Vagina (tissue), 2 donors: Measurements from ENCODE around the gene CAMTA2.

Experiments used
- POLR2A ChIP-seq, 2 donors: fragments of 450-650 bp; IDR thresholded peaks; one replicate each; pipeline ENCODE4 v1.6.1; 2017; ENCODE audit warnings: antibody characterized with exemption in 2 of 2, mild to moderate bottlenecking in 2 of 2, moderate library complexity in 2 of 2
- POLR2AphosphoS5 ChIP-seq, 2 donors: sonication (generic); formaldehyde crosslinking; IDR thresholded peaks; one replicate each; pipeline ENCODE4 v1.9.0; 2017; ENCODE audit warnings: antibody characterized with exemption in 2 of 2, mild to moderate bottlenecking in 2 of 2, low read depth in 1 of 2; ENCODE audit not compliant: insufficient read depth in 1 of 2
- TF ChIP-seq, protein P1 (sequence below), 3 experiments: fragments of 450-650 bp in 2 of 3; fragments of 200-600 bp in 1 of 3; sonication (generic) in 1 of 3; IDR thresholded peaks; one replicate each; pipeline ENCODE4 v1.5.1; 2017 to 2019; ENCODE audit warnings: antibody characterized with exemption in 3 of 3, mild to moderate bottlenecking in 2 of 3, moderate library complexity in 2 of 3

DNA sequence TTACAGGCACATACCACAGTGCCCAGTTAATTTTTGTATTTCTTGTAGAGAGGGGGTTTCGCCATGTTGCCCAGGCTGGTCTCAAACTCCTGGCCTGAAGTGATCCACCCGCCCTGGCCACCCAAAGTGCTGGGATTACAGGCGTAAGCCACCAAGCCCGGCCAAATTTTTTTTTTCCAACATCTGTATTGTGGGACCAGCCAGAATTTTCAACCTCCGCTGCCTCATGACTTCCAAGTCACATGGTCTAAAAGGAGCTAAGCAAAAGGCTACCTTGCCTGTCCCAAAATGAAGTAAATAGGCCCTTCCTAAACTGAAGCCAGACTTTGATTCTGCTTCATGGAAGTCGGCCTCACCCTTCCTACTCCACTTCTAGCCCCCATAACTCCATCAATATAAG is 15.6 kb downstream of the CAMTA2 start:
- TF ChIP-seq POLR2A (IDR thresholded peaks at IDR 0.05) (no peak), POLR2AphosphoS5 (IDR thresholded peaks at IDR 0.05; ENCODE audit: insufficient read depth in 1 of 2, low read depth in 1 of 2) (no peak)
- TF ChIP-seq, protein P1, sequence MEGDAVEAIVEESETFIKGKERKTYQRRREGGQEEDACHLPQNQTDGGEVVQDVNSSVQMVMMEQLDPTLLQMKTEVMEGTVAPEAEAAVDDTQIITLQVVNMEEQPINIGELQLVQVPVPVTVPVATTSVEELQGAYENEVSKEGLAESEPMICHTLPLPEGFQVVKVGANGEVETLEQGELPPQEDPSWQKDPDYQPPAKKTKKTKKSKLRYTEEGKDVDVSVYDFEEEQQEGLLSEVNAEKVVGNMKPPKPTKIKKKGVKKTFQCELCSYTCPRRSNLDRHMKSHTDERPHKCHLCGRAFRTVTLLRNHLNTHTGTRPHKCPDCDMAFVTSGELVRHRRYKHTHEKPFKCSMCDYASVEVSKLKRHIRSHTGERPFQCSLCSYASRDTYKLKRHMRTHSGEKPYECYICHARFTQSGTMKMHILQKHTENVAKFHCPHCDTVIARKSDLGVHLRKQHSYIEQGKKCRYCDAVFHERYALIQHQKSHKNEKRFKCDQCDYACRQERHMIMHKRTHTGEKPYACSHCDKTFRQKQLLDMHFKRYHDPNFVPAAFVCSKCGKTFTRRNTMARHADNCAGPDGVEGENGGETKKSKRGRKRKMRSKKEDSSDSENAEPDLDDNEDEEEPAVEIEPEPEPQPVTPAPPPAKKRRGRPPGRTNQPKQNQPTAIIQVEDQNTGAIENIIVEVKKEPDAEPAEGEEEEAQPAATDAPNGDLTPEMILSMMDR (IDR thresholded peaks at IDR 0.05), result no peak
